Measurements from ENCODE around the gene MYH11.
"Not testable (repeated sequence)": the region's sequence is repeated elsewhere in the genome, so short reads cannot be mapped to it uniquely, and the experiment has no call there.

MYH11 gene

GRCh38 chr16:15672514-15673167, 184.2 kb downstream of the MYH11 start:
- no peak overlapping the region for H3K4me3 ChIP-seq (ENCODE audit: low read length)
- H3K9me3 ChIP-seq (ENCODE audit: insufficient read depth, low read depth, low read length): no peaks in the 10 kb centered on the region
- no peak overlapping the region for H3K9ac ChIP-seq (ENCODE audit: low read depth, low read length)
- H3K4me1 ChIP-seq (ENCODE audit: insufficient read depth, low read length): no peaks in the 10 kb centered on the region
- H3K27me3 ChIP-seq (ENCODE audit: insufficient read depth, low read length): no peaks in the 10 kb centered on the region
- H3K36me3 ChIP-seq (ENCODE audit: insufficient read depth, low read depth, low read length): peaks cover 17% of the 10 kb centered on the region
- no peak overlapping the region for H3K27ac ChIP-seq (ENCODE audit: low read length)

GRCh38 chr16:15672127-15672513, 184.7 kb downstream of the MYH11 start:
- not testable (repeated sequence) for H3K27ac ChIP-seq (ENCODE audit: low read length); H3K27me3 ChIP-seq (ENCODE audit: insufficient read depth, low read length); H3K9ac ChIP-seq (ENCODE audit: low read depth, low read length); H3K4me3 ChIP-seq (ENCODE audit: low read length); H3K4me1 ChIP-seq (ENCODE audit: insufficient read depth, low read length); H3K9me3 ChIP-seq (ENCODE audit: insufficient read depth, low read depth, low read length)
- H3K36me3 ChIP-seq (ENCODE audit: insufficient read depth, low read depth, low read length): peaks cover 19% of the 10 kb centered on the region

- peaks cover 23% of the 10 kb centered on the region for H3K36me3 ChIP-seq (ENCODE audit: insufficient read depth, low read depth, low read length)
Measured at GRCh38 chr16:15671530-15672117, 185.2 kb downstream of the MYH11 start.

GRCh38 chr16:15667091-15667742, 189.6 kb downstream of the MYH11 start:
- Histone ChIP-seq H3K4me1 (ENCODE audit: insufficient read depth, low read length) (no peaks in the 10 kb centered on the region), H3K27ac (ENCODE audit: low read length) (no peak overlapping the region), H3K36me3 (ENCODE audit: insufficient read depth, low read depth, low read length) (peaks cover 39% of the 10 kb centered on the region), H3K9me3 (ENCODE audit: insufficient read depth, low read depth, low read length) (no peaks in the 10 kb centered on the region), H3K4me3 (ENCODE audit: low read length) (no peak overlapping the region), H3K27me3 (ENCODE audit: insufficient read depth, low read length) (no peaks in the 10 kb centered on the region), H3K9ac (ENCODE audit: low read depth, low read length) (no peak overlapping the region)

More at GRCh38 chr16:15671530-15672117, 185.2 kb downstream of the MYH11 start:
- H3K27me3 ChIP-seq (ENCODE audit: insufficient read depth, low read length): no peaks in the 10 kb centered on the region
- no peak overlapping the region for H3K4me3 ChIP-seq (ENCODE audit: low read length)
- H3K9me3 ChIP-seq (ENCODE audit: insufficient read depth, low read depth, low read length): no peaks in the 10 kb centered on the region
- no peak overlapping the region for H3K27ac ChIP-seq (ENCODE audit: low read length)
- no peak overlapping the region for H3K9ac ChIP-seq (ENCODE audit: low read depth, low read length)
- H3K4me1 ChIP-seq (ENCODE audit: insufficient read depth, low read length): no peaks in the 10 kb centered on the region

DNA sequence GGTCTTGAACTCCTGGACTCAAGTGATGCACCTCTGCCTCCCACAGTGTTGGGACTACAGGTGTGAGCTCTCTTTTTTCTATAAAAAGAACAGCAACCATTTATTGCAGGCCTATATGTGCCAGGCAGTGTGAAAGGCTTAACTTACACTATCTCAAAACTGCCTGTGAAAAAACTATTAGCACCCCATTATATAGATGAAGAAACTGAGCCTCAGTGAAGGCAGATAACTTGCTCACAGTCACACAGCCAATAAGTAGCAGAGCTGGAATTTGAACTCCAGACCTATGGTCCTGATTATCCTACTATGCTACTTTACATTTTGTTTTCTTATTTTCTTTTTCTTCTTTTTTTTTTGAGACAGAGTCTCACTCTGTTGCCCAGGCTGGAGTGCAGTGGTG, 191.7 kb downstream of the MYH11 start:
- H3K27me3 ChIP-seq (ENCODE audit: insufficient read depth, low read length): no peaks in the 10 kb centered on the region
- no peak overlapping the region for H3K9ac ChIP-seq (ENCODE audit: low read depth, low read length)
- H3K36me3 ChIP-seq (ENCODE audit: insufficient read depth, low read depth, low read length): peaks cover 37% of the 10 kb centered on the region
- H3K9me3 ChIP-seq (ENCODE audit: insufficient read depth, low read depth, low read length): no peaks in the 10 kb centered on the region
- no peak overlapping the region for H3K27ac ChIP-seq (ENCODE audit: low read length)
- no peaks in the 10 kb centered on the region for H3K4me1 ChIP-seq (ENCODE audit: insufficient read depth, low read length)
- H3K4me3 ChIP-seq (ENCODE audit: low read length): no peak overlapping the region

DNA sequence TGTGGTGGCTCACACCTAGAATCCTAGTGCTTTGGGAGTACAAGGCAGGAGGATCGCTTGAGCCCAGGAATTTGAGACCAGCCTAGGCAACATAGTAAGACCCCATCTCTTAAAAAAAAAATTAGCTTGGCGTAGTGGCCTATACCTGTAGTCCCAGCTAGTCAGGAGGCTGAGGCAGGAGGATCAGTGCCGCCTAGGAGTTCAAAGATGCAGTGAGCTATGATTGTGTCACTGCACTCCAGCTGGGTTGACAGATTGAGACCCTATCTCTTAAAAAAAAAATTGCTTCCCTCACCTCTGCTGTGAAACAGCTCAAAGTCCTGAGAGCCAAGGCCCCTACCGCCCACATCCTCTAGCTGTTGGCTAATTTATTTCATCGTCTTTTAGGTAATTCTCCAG, 196.6 kb downstream of the MYH11 start:
- peaks cover 6% of the 10 kb centered on the region for H3K36me3 ChIP-seq (ENCODE audit: insufficient read depth, low read depth, low read length)
- no peak overlapping the region for H3K4me3 ChIP-seq (ENCODE audit: low read length)
- H3K4me1 ChIP-seq (ENCODE audit: insufficient read depth, low read length): no peaks in the 10 kb centered on the region
- H3K27me3 ChIP-seq (ENCODE audit: insufficient read depth, low read length): no peaks in the 10 kb centered on the region
- no peak overlapping the region for H3K9ac ChIP-seq (ENCODE audit: low read depth, low read length)
- no peak overlapping the region for H3K27ac ChIP-seq (ENCODE audit: low read length)
- no peaks in the 10 kb centered on the region for H3K9me3 ChIP-seq (ENCODE audit: insufficient read depth, low read depth, low read length)

DNA sequence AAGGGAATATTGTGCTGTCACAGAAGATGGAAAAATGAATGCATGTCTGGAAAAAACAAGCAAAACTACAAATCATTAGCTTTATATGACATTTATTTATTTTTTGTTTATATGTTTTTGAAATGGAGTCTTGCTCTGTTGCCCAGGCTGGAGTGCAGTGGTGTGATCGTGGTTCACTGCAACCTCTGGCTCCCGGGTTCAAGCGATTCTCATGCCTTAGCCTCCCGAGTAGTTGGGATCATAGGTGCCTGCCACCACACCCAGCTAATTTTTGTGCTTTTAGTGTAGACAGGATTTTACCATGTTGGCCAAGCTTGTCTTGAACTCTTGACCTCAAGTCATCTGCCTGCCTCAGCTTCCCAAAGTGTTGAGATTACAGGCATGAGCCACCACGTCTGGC, 198.3 kb downstream of the MYH11 start:
- H3K4me1 ChIP-seq (ENCODE audit: insufficient read depth, low read length): no peaks in the 10 kb centered on the region
- no peaks in the 10 kb centered on the region for H3K36me3 ChIP-seq (ENCODE audit: insufficient read depth, low read depth, low read length)
- H3K9me3 ChIP-seq (ENCODE audit: insufficient read depth, low read depth, low read length): no peaks in the 10 kb centered on the region
- no peak overlapping the region for H3K9ac ChIP-seq (ENCODE audit: low read depth, low read length)
- no peak overlapping the region for H3K4me3 ChIP-seq (ENCODE audit: low read length)
- no peaks in the 10 kb centered on the region for H3K27me3 ChIP-seq (ENCODE audit: insufficient read depth, low read length)
- no peak overlapping the region for H3K27ac ChIP-seq (ENCODE audit: low read length)

DNA sequence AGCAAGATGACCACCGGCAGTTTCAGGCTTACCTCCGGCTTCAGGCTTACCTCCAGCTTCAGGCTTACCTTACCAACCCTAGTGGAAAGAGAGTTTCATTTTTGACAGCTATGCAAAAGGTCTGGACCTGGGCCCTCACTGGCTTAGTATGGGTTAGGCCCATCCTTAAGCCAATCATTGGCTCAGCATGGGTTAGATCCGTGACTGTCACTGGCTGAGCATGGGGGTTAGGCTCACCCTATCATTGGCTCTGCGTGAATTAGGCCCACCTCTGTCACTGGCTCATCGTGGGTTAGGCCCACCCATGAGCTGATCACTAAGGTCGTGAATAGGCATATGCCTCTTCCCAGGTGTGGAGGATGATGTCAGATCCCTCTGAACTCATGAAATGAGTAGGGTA, 198.7 kb downstream of the MYH11 start:
- no peaks in the 10 kb centered on the region for H3K27me3 ChIP-seq (ENCODE audit: insufficient read depth, low read length)
- no peaks in the 10 kb centered on the region for H3K9me3 ChIP-seq (ENCODE audit: insufficient read depth, low read depth, low read length)
- H3K4me1 ChIP-seq (ENCODE audit: insufficient read depth, low read length): no peaks in the 10 kb centered on the region
- no peak overlapping the region for H3K27ac ChIP-seq (ENCODE audit: low read length)
- no peaks in the 10 kb centered on the region for H3K36me3 ChIP-seq (ENCODE audit: insufficient read depth, low read depth, low read length)
- no peak overlapping the region for H3K9ac ChIP-seq (ENCODE audit: low read depth, low read length)
- no peak overlapping the region for H3K4me3 ChIP-seq (ENCODE audit: low read length)

DNA sequence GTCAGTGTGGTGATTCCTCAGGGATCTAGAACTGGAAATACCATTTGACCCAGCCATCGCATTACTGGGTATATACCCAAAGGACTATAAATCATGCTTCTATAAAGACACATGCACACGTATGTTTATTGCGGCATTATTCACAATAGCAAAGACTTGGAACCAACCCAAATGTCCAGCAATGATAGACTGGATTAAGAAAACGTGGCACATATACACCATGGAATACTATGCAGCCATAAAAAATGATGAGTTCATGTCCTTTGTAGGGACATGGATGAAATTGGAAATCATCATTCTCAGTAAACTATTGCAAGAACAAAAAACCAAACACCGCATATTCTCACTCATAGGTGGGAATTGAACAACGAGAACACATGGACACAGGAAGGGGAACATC, 201.3 kb downstream of the MYH11 start:
- not testable (repeated sequence) for H3K4me1 ChIP-seq (ENCODE audit: insufficient read depth, low read length); H3K27me3 ChIP-seq (ENCODE audit: insufficient read depth, low read length); H3K9me3 ChIP-seq (ENCODE audit: insufficient read depth, low read depth, low read length); H3K9ac ChIP-seq (ENCODE audit: low read depth, low read length); H3K27ac ChIP-seq (ENCODE audit: low read length); H3K36me3 ChIP-seq (ENCODE audit: insufficient read depth, low read depth, low read length); H3K4me3 ChIP-seq (ENCODE audit: low read length)

- H3K4me3 ChIP-seq (ENCODE audit: low read length): no peak overlapping the region
- H3K4me1 ChIP-seq (ENCODE audit: insufficient read depth, low read length): peaks cover 3% of the 10 kb centered on the region; the same call in 1 of the 2 replicates
- no peaks in the 10 kb centered on the region for H3K27me3 ChIP-seq (ENCODE audit: insufficient read depth, low read length)
- no peak overlapping the region for H3K27ac ChIP-seq (ENCODE audit: low read length)
- 0 out of 2 replicates have a peak, but pooled peaks cover 3% of the 10 kb centered on the region for H3K36me3 ChIP-seq (ENCODE audit: insufficient read depth, low read depth, low read length)
- H3K9me3 ChIP-seq (ENCODE audit: insufficient read depth, low read depth, low read length): no peaks in the 10 kb centered on the region
- no peak overlapping the region for H3K9ac ChIP-seq (ENCODE audit: low read depth, low read length)
Measured at GRCh38 chr16:15654591-15654990, 202.2 kb downstream of the MYH11 start.

GRCh38 chr16:15653227-15653626, 203.6 kb downstream of the MYH11 start:
- Histone ChIP-seq H3K27me3 (ENCODE audit: insufficient read depth, low read length) (no peaks in the 10 kb centered on the region), H3K9ac (ENCODE audit: low read depth, low read length) (no peak overlapping the region), H3K4me3 (ENCODE audit: low read length) (no peak overlapping the region), H3K9me3 (ENCODE audit: insufficient read depth, low read depth, low read length) (no peaks in the 10 kb centered on the region), H3K36me3 (ENCODE audit: insufficient read depth, low read depth, low read length) (0 out of 2 replicates have a peak, but pooled peaks cover 3% of the 10 kb centered on the region), H3K4me1 (ENCODE audit: insufficient read depth, low read length) (peaks cover 3% of the 10 kb centered on the region; the same call in 1 of the 2 replicates), H3K27ac (ENCODE audit: low read length) (no peak overlapping the region)

Data from iPS-20b (cell line).